Measurements from ENCODE around the gene EVX1.

Gene EVX1

DNA sequence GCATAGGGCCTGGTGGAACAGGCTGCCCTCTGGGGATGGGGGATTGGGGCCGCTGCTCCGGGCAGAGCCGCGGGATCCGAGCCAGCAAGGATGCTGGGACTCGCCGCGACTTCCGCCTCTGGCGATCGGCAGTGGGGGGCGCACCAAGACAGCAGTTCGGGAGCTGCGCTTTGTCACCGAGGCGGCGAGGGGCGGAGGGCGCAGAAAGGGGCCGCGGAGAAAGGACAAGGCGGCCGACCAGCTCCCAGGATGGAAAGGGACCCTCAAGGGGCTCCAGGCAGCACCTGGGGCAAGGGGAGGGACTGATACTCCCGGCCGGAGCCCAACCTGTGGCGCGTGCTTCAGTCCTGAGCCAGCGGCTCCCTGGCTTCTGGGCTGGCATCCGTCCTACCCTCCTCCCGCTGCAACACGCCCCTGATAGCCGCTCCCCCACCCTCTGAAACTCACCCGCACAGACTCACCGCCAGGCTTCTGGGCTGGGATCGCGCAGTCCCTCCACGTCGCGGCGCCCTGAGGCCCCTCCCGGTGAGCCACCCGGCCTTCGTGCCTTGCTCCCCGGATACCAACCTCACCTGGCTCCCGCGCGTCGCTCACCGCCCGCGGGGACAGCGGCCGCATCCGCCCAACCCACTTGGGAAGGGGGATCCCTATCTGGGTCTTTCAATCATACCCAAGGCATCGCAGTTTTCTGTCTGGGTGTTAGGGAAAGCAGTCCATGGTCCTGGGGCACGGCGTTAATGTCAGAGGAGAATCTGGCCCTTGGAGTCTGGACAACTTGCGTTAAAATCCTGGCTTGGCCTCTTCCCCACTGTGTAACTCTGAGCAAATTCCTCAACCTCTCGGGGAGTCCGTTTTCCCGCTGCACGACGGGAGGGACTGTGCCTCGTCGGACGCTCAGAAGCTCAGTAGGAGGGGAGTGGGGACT lies 7.0 kb upstream of the EVX1 start:
- peak; percentile 87 for DNase-seq

DNA sequence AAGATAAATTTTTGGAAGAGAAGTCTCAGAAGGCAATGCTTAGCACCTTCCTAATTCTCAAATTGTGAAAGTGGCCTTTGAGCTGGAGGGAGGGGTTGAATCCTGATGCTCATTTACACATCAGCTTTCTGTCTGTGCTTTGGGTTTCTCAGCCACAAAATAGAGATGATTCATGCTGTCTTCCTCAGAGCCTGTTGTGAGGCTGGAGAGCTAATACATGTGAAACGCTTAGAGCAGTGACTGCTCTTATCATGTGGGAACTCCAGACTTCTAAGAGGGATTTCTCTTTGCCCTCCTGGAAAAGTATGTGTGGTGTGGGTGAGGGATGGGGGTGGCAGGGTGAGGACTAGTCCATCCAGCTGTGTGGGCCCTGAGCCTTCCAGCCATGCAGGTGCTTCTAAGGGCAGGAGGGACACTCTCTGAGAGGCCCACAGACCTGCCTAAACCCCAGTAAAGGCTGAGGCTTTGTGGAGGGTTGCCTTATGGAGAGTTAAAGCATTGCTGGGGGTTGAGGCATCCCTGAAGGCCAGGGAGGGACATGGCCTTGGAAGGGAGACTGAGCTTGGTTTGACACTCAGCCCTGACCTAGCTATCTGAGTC lies 4.8 kb upstream of the EVX1 start:
- DNase-seq, result no peak

DNA sequence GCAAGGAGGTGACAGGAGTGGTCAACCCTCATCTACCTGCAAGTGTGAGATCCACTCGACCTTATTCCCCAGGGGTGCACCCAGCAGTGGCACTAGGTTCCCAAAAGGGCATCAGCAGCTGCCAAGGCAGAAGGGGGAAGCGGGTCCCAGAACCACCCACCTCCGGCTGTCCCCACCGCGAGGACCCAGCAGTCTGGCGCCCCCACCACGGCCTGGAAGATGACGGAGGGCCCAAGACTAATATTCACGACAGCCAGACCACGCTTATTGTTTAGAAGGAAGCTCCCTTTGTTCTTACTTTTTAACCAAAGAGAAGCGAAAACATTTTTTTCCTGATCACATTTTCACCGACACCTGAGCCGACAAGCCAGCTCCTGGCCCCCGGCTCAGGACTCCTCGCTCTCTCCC lies 3.6 kb upstream of the EVX1 start:
- peak; percentile 66 for DNase-seq

DNA sequence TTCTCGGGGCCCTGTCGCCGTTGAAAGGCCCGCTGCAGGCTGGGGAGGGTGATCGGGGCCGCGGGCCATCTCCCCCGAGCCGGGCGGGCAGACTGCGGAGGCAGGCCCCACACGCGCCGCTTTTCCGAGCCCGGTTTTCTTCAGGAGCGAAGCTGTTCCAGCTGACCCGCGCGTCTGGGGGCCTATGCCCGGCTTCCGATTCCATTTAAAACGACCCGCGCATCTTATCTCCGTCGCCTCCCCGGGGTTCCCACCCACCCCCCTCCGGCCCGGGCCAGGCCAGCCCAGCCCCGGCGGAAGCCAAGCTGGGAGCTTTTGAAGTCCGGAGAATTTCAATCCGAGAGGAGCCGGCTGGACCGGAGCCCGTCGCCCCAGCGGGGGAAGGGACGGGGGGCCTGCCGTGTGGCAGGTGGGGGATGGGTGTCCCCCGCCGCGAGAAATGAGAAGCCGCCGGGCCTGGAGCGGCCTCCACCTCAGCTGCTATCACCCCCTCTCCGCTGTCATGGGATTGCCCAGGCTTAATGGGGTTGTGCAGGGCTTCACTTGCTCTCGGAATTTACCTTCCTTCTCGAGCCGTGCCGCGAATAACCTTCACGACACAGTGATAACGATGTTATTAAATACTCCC lies 3.1 kb upstream of the EVX1 start:
- DNase-seq, result peak; percentile 70

DNA sequence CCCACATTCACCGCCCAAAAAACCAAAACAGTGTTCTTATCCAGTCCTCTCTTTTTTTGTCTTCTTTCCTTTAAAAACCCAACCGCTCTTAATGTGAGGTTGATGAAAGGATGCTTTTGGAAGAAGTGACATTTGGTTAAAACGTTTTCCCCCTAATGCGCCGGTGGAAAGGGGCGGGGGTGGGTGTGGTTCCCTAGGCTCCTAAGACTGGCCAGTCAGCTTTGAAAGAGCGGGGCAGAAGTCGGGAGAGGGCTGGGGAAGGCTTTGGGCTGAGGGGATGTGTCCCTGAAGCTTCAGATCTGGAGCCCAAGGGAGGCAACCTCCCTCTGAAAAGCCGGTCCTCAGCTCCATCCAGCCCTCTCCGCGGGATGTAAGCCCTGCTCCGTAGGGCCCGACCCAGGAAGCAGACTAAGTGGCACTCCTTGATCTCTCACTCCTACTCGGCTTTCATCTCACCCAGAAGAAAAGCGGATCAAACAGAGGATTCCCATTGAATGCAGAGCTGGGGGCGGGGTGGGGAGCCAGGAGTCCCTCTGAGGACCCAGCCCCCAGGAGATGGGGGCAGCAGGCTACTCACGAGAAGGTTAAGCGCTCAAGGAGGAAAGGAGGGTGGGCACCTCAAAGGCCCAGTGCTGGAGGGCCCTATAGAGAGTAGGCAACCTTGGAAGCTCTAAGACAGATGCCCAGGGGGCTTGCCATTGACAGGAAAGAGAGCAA lies 2.4 kb upstream of the EVX1 start:
- no peak for DNase-seq

DNA sequence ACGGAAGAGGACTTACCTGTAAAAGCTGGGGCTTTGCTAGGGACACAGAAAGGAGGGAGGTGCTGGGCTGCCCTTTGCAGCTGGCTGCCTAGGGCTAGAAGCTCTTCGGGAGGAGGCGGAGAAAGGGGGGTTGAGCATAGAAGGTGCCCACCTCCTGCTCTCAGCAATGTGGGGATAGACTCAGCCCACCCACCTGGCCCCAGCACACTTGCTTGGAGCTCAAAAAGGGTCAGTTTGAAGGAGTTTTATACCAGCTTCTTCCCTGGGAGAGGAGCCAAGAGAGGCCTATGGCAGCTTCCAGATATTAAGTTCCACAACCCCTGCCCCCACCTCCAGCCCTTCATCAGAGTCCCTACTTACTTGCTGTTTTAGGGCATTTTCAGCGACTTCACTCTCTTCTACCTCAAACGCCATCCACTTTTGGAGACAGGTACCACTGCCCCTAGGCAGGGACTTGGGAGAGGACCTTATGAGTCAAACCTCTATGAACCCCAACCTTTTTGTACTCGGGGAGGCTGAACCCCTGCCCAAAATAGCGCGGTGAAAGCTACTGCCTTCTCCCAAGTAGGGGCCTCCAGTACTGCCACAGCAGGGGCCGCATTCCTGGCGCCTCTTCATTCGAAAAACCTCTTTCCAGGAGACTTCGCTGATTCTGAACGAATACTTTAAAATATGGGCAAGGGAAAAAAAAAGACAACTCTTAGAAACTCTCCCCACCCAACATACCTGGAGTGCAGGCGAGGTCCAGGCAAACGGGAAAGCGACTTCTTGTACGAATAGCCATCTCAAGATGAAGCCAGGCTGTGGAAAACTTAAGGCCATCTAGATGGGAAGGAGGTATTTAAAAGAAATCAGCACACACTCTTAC lies 1.2 kb upstream of the EVX1 start:
- DNase-seq, result peak; percentile 35

DNA sequence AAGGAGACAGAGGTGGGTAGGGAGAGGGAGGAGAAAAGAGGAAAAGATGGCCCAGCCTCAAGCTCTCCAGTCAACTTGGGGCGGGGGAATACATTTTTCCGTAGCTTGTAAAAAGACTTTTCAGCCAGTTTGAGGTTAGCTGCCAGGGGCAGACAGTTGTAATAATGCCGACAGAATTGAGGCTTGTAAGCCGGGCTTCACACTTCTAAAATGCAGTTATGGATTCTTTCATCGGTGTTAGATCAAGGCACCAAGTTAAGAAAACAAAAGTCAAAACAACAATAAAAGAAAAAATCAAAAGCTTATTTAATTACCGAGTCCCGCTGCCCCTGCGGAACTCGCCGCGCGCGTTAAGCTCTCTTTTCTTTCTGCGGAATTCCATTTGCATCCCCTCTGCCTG lies 448 bp upstream of the EVX1 start:
- no peak for DNase-seq

DNA sequence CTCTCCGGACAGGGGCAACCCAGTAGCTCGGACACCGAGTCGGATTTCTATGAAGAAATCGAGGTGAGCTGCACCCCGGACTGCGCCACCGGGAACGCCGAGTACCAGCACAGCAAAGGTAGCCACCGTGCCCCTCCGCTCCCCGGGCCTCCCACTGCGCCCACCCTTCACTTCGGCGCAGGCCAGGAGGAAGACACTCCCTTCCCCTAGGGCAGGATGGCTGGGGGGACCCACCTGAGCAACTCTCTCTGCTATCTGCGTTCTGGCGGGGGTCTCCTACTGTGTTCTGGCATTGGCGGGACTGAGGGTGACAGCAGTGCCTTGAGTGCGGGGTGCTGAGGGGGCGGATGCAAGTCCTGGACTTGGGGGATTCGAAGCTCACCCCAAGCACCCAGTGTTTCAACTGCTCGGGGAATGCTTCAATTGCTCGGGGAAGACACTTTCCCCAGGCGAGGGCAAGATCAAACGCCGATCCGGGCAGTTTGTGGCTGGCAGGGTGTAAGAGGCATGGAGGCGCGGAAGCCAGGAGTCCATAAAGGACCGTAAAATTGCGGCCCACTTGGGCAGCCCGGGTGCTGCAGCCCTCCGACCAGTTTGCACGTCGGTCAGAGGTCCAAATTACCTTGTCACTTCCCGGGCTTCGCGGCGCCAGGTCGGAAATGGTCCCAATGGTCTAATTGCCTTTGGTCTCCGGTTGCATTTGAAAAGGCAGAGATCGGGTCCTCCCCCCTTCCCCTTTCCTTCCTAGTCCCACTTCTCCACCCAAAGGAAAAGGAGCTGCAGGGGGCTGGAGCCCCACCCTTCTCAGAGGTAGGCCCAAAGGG lies 950 bp downstream of the EVX1 start:
- DNase-seq, result peak; percentile 55

DNA sequence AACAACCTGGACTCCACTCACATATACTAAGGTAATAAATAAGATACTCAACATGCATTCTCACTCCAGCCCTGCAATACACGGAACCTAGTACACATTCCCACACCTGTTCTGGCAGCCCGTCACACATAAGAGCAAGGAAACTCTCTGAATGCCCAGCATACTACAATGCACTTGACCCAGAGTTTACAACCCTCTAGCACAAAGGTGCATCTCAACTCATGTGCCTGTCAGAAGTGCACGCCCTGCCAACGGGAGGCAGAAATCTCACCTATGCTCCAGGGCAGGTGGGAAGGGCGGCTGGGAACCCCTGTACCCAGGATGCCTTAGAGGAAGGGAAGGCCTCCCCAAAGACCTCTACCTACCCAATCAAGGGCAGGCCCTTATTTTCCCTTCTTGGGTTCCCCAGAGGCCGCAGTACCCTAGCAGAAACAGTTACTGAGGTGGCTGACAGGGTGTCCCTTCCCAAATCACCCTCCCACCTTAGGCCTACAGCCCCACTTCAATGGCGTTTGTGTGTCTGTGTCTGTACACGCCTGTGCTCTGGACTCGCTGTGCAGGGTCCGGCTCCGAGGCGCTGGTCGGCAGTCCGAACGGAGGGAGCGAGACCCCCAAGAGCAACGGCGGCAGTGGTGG lies 2.0 kb downstream of the EVX1 start:
- no peak for DNase-seq

DNA sequence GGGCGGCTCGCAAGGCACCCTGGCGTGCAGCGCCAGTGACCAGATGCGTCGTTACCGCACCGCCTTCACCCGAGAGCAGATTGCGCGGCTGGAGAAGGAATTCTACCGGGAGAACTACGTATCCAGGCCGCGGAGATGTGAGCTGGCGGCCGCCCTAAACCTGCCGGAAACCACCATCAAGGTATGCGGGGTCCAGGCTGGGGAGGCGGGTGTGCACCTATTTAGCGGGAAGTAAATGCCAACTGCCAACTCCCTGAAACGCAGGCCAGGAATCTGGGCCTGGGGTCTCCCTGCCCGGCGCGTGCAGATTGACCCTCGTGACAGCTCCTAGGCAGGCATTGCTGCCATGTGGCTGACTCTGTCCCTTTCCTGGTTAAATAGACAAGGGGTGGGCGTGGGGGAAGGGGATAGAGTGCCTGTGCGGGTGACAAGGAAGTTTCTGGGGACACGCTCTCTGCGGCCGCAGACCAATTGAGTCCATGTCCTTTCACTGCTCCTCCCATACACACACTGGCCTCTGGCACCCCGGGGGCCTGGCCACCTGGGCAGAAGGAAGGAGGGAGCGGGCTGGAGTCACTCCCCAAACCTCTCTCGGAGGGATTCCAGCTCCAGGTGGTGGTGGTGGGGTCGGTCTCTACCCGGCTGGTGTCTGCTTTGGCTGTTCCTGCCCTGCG lies 2.7 kb downstream of the EVX1 start:
- DNase-seq, result peak; percentile 71

DNA sequence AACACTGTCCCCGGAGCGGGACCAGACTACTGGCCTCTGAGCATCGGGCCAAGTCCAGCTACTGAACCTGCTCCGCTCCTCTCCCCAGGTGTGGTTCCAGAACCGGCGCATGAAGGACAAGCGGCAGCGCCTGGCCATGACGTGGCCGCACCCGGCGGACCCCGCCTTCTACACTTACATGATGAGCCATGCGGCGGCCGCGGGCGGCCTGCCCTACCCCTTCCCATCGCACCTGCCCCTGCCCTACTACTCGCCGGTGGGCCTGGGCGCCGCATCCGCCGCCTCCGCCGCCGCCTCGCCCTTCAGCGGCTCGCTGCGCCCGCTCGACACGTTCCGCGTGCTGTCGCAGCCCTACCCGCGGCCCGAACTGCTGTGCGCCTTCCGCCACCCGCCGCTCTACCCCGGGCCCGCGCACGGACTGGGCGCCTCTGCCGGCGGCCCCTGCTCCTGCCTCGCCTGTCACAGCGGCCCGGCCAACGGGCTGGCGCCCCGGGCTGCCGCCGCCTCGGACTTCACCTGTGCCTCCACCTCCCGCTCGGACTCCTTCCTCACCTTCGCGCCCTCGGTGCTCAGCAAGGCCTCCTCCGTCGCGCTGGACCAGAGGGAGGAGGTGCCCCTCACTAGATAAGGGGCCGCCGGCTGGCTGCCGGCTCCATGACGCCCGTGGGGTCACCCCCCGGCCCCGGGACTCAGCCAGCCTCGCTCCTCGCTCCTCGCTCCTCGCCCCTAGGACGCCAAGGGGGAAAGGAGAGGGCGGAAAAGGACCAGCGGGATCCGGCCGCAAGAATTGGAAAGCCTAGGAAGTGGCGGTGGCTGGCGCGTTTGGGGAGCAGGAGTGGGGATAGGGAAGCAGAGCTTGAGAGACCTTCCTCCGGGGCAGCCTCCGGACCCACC lies 3.4 kb downstream of the EVX1 start:
- DNase-seq, result peak; percentile 70

DNA sequence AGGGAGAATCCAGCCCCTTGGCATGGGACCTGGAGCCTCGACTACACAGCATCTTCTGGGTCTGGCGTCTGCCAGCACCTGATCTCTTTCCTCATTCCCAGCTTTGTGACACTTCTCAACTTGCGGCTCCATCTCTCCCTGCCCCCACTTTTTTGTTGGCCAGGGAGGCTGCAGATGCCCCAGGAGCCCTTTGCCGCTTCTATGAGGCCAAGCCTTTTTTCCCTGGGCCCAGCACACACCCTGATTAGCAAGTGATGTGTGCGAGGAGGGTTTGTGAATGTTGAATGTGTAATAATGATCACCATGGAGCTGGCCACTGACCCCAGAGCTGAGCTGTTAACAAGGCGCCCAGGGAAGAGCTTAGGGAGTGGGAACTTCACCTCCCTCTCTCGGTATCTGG lies 4.4 kb downstream of the EVX1 start:
- peak; percentile 38 for DNase-seq

DNA sequence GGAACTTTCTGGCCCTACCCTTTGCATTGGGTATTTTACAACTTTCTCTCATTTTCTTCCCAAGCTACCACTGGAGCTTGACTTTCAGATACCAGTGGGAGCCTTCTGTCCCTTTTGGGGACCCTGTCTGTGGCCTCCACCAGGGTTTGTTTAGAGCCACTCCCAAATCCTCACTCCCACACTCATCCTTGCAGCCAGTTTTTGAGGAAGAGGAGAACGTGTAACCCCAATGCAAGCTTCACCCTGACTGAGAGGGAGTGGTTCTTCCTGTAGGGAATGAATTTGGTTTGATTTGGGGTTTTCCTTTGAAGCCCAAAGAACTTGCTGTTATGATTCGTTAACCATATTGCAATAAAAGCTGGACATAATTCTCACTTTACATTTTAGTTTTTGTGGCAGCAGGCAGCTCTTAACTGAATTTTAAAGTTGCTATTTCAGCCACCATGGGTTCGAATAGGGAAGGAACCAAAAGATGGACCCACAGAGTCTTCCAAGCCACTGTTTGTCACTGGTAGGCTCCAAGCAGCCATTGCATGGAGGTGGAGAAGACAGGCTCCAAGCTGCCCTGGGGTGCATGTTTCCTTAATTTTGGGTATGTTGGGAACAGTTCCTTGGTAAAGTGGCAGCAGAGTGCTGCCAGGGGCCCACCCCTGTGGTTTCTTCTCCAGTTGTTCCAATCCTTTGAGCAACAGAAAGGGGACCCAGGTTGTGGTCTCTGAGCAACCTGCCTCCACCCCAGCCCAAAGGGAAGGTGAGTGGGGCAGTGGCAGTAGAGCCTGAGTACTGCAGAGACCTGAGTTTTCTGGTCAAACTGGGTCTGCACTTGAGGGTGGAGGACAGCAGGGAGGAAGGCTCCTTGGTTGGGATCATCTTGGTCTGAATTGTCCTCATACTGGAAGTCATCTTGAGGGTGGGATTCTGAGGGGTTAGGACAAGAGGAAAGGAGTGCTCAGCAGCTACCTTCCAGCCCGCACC lies 5.1 kb downstream of the EVX1 start:
- no peak for DNase-seq

DNA sequence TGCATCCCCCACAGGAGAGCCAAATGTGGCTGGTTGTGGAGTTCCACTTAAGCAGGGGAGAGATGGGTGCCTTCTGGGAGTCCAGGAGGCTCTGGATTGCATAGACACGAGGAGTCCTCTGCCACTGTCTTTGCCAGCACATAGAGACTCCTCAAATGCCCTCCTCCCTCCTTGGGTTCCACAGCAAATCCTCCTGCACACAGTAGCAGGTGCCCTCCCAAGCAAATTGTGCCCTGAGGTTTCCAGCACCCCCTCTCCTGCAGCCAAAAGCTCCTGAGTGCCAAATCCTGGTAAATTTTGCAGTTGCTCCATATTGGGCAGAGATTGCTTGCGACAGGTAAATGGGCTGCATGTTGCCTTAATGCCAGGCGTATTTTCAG lies 5.8 kb downstream of the EVX1 start:
- no peak for DNase-seq

DNA sequence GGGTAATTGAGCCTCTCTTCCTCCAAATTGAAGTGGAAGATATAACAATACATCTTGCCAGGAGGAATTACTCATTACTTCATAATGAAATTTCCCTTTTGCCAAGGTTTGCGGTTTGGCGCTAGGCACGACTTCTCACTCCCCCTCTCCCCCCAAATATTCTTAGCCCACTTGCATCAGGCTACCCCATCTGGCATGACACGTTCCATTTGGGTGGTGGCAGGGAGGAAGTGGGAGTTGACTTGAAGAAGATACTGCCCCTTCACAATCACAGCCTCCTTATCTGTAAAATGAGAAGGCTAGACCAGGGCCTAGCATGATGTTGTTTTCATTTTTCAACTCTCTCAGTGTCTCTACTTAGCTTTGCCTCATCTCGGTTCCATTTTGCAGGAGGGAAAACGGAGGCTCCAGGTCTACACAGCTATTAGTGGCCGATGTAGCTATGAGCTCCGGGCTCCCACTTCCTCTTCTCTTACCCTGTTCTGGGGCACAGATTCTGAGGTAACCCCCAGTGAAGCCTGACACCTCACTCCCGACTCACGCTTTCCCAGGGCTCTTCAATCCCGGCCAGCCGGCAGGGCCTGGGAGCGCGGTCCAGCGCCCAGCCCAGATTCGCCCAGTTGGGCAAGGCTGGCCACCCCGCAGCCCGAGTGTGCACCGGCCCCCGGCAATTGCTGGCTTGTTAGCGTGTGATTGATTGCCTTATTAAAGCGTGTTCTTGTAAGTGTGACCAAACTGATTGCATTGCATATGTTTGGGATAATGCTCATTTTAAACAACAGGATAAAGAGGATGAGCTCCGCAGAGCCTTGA lies 6.5 kb downstream of the EVX1 start:
- peak; percentile 51 for DNase-seq

DNA sequence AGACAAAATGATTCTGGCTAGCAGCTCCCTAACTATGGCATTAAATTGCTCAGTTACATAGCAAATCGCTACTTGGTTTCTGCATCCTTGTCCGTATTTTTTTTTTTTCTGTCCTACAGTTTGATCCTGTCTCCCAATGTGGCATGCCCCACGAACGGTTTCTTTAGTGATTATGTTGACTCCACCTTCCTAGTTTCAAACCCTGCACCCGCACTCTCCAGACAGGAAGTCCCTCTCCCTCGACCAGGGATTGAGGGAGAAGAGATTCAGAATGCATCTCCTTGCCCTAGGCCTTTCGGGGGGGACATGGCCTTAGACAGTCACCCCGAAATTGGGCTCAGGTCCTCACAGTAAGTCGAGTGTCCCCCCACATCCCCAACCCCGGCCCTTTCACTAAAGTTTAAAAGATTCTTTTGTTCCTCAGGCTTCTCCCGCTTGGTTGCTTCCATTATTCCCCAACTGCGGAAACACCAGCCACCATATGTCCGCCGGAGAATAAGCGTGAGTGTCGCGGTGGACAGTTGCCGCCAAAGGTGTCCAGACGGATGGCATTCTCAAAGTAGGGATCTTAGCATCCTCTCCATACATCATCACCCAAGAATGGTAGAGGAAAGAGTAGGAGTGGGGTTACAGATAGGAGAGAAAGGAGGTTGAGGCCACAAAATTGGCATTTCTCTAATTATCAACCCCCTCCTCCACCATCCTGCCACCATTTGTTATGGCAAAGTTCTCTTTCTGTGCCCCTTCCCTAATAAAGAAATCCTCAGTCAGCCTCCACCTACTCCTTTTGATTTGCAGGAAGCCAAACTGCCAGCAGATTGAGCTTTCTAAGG lies 7.3 kb downstream of the EVX1 start:
- peak; percentile 62 for DNase-seq
